H1 (cell line): ENCODE results near the gene RNF168. TPM values are rescaled to one million over a fixed set of nuclear protein-coding genes. Genes with fewer than 3 reads are reported as not detected.

Source experiments
- CHD7 ChIP-seq: fragments of 300-600 bp; sonication (generic); IDR thresholded peaks from 2 replicates; pipeline ENCODE4 v1.7.1; 2012; ENCODE audit warnings: low read length, moderate library complexity, mild to moderate bottlenecking, inconsistent platforms; ENCODE audit not compliant: insufficient replicate concordance
- RAD21 ChIP-seq, 2 experiments: IDR thresholded peaks in 1 of 2; conservative IDR thresholded peaks in 1 of 2; 2 replicates each; pipeline ENCODE4 v1.6.1; 2011; ENCODE audit warnings: low read depth in 2 of 2, low read length in 2 of 2, improper control_type of control experiment in 1 of 2, inconsistent platforms in 1 of 2, mild to moderate bottlenecking in 1 of 2, moderate library complexity in 1 of 2
- SP4 ChIP-seq: IDR thresholded peaks from 2 replicates; pipeline ENCODE4 v1.6.1; 2012; ENCODE audit warnings: low read length, inconsistent platforms
- TCF12 ChIP-seq: IDR thresholded peaks from 2 replicates; pipeline ENCODE4 v1.6.1; 2011; ENCODE audit warnings: low read depth, mild to moderate bottlenecking, low read length
- polyA plus RNA-seq, 7 experiments: library from polyadenylated mRNA; depleted of rRNA in 3 of 7; stranded (reverse) in 5 of 7; unstranded in 2 of 7; fragments of >200 nt in 5 of 7; fragments of 200-250 nt in 2 of 7; gene quantifications; 1 replicate in 5 of 7; 2 replicates in 1 of 7; 4 replicates in 1 of 7; pipeline versions ENCODE4 v1.2.1 to v1.2.3, GENCODE V29; 2011 to 2013; ENCODE audit warnings: missing spikeins in 2 of 7, mixed read lengths in 2 of 7
- total RNA-seq: library from RNA; stranded (reverse); fragmentation: NEBNext Ultra II Directional; extraction: Animal tissue kit (Norgen Biotek cat#: 25700); gene quantifications from 2 replicates; pipeline ENCODE4 v1.2.1, GENCODE V29; 2021

The RNF168 gene
- total and polyA plus RNA-seq, 2 of the 8 experiments (the other 6 are each of a cell fraction or from before 2014, with no cell fraction given): 6.3 to 63.5 TPM

GRCh38 chr3:196525141-196525540 lies 21.6 kb upstream of the RNF168 start (continued):
- TF ChIP-seq CHD7 (no peak), SP4 (no peak), TCF12 (no peak), RAD21 (IDR thresholded peaks at IDR 0.05 in 1 of 2, conservative IDR thresholded peaks at IDR 0.05 in 1 of 2; ENCODE audit: low read depth in 2 of 2, low read length in 2 of 2) (no peak)
- TF ChIP-seq, all 59 proteins: peak for 0
